ENCODE measurements around the gene CSTPP1.

- TF ChIP-seq CTCF (IDR thresholded peaks at IDR 0.05; ENCODE audit: low read length) (no peak), EZH2 (IDR thresholded peaks at IDR 0.05; ENCODE audit: borderline replicate concordance, low read length) (no peak)
These were observed 11.0 kb downstream of the CSTPP1 start for GRCh38 chr11:46947399-46948077.

Data from OCI-LY1 (cell line).